Stimulated activated CD4-positive, alpha-beta T cell treated with anti-CD3 and anti-CD28 coated beads, Interleukin-1b, Interleukin-23, amount 100 ng/mL, for 4 hours (primary cell): ENCODE results near the gene UBE2E2.

Experiments
- DNase-seq, 2 donors: peaks; one replicate each; pipeline ENCODE4 v3.0.0-alpha.2; 2020; ENCODE audit warnings: low read depth in 2 of 2

UBE2E2 gene

DNA sequence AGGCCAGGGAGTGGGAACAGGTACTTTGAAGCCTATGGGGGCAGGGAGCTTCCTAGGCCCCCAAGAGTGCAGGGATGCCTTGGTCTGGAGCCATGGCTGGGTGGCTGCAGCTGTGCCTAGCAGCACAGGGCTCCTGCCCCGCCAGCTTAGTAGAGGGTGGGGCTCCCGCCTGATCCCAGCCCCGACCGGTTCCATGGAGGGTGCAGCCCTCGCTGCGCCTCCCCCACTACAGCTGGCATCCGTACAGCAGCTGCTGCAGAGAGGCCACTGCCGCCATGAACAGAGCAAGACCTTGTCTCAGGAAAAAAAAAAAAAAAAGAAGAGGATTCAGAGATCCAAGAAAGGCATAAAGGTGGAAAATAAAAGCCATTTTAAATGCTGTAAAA, 277.2 kb downstream of the UBE2E2 start:
- no peak for DNase-seq

DNA sequence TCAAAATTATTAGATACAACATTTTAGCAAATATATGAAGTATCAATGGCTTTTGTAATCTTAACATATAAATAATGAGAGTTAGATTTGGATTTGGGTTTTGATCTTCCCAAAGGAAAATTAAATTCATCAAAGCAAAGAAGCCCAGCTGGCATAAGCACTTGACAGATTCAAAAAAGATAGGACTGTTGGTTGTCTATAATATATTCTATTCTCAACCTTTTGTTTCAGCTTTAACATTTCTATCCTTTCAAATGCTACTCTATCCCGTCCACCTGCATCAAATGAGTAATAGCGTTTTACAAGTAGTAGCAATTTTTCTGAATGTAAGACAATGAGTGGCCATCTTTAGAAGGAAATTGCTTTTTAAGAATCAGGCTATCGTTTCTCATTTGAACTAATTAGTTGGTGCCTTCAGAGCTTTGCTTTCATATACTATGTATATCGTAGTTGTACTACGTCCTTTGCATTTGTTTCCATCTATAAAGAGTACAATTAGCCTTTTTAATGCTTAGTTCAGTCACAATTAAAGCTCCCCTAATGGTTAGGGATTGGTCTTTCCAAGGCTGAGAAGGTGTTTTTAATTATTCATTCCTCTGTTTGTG, 278.0 kb downstream of the UBE2E2 start:
- DNase-seq, result no peak

DNA sequence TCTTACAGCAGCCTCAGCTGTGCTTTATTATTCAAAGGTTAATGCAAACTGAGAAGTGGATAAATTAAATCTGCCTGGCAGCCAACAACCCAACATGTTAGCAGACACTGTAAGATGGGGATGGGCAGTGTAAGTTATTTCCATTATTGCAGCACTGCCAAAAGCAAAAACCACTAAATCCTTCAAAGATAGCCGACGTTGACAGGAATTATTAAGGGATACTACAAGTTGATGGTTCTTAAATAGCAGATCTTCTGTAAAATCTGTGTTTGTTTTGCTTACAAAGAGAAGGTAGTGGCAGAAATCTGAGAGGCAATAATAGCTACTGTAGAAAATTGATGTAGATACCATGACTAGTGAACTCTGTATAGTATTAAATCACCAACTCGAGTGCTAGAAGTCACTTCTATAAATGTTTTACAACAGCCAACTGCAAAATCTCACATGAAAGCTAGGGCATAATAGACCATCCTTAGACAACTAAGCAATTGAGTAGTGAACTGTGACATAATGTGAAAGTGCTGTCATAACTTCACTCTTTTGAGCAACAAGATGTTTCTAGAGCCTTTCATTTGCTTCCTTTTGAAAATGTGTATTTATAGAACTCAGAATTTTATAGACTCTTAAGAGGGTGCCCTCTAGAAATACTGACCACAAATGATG, 278.6 kb downstream of the UBE2E2 start:
- no peak for DNase-seq

GRCh38 chr3:23484386-23484785, 281.3 kb downstream of the UBE2E2 start:
- no peak for DNase-seq

- no peak for DNase-seq
Measured at GRCh38 chr3:23485922-23486321, 282.8 kb downstream of the UBE2E2 start.

- no peak for DNase-seq
Measured at GRCh38 chr3:23487015-23487414, 283.9 kb downstream of the UBE2E2 start.

DNA sequence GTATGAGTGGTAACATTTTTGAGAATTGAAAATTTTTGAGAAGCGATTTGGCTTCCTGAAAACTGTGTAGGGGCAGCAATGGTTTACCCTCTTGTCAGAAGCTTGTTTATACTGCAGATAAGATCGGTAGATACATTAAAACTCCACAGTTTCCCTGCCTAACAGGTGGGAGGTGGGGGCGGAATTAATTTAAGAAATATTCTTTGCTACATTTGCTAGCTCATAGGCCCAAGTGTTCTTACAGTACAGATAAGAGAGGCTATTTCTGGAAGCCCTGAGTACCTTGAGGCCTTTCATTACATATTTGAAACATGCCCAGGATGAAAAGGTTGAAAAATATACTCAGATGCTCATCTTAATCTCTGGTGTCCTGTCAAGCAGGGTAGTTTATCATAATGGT, 285.5 kb downstream of the UBE2E2 start:
- no peak for DNase-seq

- no peak for DNase-seq
Measured at GRCh38 chr3:23489300-23490158, 286.4 kb downstream of the UBE2E2 start.

- no peak for DNase-seq
Measured at GRCh38 chr3:23490459-23490858, 287.3 kb downstream of the UBE2E2 start.

- no peak for DNase-seq
Measured at GRCh38 chr3:23492057-23492456, 288.9 kb downstream of the UBE2E2 start.

DNA sequence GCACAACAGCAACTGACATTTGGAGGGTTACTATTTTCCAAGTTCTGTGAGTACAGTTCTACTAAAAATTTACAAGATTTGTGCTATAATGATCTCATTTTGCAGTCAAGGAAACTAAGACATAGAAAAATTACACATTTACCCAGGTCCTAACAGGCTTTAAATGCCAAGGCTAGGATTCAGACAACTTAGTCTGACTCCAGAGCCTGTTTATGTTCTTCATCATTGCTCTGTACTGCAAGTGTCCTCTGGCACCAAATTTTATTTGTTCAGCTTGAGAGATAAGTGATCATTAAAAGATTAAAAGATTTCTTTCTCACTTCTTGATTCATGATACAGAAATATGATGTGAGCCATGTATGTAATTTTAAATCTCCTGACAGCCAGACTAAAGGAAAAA, 290.8 kb downstream of the UBE2E2 start:
- DNase-seq, result no peak

GRCh38 chr3:23494967-23495366, 291.8 kb downstream of the UBE2E2 start:
- no peak for DNase-seq

DNA sequence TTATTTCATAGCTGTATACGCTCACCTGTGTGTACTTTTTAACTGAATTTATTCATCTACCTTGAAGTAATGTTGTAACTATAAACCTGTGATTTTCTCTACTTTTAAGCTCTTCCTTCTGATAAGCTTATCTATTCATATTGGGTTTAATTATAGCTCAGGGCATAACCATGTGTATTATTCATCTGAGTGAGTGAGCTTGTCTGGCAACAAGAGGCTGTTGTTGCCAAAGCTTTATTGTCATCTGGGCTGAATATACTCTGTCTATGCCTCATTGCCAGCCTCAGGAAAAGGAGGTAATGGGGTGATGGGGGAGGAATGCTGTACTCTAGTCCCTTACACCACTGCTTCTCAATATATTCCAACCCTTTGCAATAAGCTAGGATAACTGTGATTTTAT, 292.4 kb downstream of the UBE2E2 start:
- no peak for DNase-seq

GRCh38 chr3:23496165-23496564, 293.0 kb downstream of the UBE2E2 start:
- no peak for DNase-seq

DNA sequence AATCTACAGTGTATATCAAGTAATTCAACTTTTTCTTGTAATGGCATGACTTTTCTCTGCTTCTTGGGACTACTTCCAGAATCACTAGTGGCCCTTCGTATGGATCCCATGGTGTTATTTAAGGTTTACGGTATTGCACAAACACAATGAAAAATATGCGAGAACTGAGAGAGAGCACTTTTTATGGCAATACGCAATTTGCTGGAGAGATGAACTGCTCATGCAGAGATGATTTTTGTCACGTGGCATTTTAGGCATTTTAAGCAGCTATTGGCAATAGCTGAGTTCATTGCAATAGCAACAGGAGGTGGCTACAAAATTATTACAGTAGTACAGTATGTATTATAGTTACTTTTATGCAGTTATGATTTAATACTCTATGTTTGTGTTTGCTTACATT, 294.0 kb downstream of the UBE2E2 start:
- DNase-seq, result no peak

GRCh38 chr3:23501201-23501802, 298.2 kb downstream of the UBE2E2 start:
- no peak for DNase-seq

DNA sequence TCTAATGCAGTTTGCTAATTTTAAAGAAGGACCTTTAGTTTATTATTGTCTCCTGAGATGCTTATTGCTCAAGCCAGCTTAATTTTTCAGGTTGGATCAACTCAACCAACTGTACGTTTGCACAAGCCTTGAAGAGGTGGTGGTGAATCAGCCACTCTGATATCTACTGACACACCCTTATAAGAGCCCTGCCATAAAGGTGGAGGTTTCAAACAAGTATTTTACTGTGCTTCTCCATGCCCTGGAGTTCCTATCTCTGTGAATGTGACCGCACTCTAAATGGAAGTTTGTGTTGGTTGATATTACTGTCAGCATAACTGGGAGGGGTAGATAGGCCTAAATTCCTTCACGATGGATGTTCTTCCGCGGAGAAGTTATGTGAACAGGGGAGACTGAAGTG, 305.3 kb downstream of the UBE2E2 start:
- no peak for DNase-seq

DNA sequence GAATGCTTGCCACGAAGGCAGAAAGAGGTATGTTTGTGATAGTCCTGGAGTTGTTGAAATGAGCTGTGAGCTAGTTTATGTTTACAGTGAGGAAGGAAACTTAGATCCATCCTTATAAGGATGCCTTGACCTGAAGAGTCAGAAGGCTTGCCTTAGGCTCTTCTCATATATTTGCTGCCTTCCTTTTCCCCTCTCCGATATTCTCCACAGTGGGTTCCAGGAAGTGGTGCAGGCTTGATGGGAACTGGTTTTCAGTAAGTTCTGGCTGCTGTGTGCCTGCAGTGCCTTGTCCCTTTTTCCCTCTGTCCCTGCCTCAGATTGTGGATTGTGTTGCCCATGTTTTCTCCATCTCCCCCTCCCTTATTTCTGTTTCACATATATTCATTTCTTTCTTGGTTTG, 315.3 kb downstream of the UBE2E2 start:
- DNase-seq, result no peak

- no peak for DNase-seq
Measured at GRCh38 chr3:23519314-23520208, 316.4 kb downstream of the UBE2E2 start.

DNA sequence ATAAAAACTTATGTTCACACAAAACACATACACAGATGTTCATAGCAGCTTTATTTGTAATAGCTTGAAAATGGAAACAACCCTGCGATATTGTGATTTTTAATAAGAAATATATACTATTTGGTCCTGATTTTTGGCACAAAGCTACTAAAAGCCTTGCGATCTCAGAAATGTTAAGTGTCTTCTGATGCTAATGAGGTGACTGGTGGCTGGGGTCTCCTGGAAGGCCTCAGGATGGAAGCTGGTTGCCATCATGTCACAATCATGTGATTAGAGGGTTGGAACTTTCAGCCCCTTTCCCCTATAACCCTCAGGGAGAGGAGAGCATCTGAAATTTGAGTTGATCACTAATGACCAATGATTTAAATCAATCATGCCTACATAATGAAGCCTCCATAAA, 324.2 kb downstream of the UBE2E2 start:
- no peak for DNase-seq

DNA sequence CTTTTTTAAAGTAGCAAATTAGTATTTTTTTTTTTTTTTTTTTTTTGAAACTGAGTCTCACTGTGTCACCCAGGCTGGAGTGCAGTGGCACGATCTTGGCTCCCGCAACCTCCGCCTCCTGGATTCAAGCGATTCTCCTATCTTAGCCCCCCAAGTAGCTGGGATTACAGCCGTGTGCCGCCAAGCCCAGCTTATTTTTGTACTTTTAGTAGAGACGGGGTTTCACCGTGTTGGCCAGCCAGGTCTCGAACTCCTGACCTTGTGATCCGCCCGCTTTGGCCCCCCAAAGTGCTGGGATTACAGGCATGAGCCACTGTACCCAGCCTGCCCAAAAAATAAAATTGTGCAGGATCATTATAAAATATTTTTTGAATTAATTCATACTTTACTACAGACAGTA, 330.5 kb downstream of the UBE2E2 start:
- DNase-seq, result no peak

- DNase-seq, result no peak
Measured at GRCh38 chr3:23533996-23534395, 330.9 kb downstream of the UBE2E2 start.
